Psoas muscle (tissue), 8 donors: ENCODE results near the gene INSR. TPM values are rescaled to one million over a fixed set of nuclear protein-coding genes. Genes with fewer than 3 reads are reported as not detected.
A peak's percentile ranks its signal among the peaks of the same experiment; 100 is the strongest.

Experiments
- ATAC-seq, 4 donors: fragments of 200-7000 bp; cut with Tn5 transposase; one replicate each; pipeline ENCODE4 v1.9.1; 2020; ENCODE audit warnings: moderate library complexity in 3 of 4, mild to moderate bottlenecking in 2 of 4
- DNase-seq, 2 donors: peaks; one replicate each; pipeline ENCODE4 v3.0.0-alpha.2; 2020
- H3K27ac ChIP-seq: fragments of 200-600 bp; one replicate; pipeline ENCODE4 v1.8.0; 2022
- H3K27me3 ChIP-seq, 3 donors: fragments of 200-600 bp in 1 of 3; one replicate each; pipeline versions ENCODE4 v1.6.1 to v1.8.0; 2013 to 2022; ENCODE audit warnings: low read length in 2 of 3, mild to moderate bottlenecking in 2 of 3, moderate library complexity in 1 of 3; ENCODE audit not compliant: insufficient read depth in 3 of 3
- H3K36me3 ChIP-seq, 2 donors: fragments of 200-600 bp in 1 of 2; one replicate each; pipeline versions ENCODE4 v1.6.1 to v1.8.0; 2013 to 2022; ENCODE audit warnings: low read depth in 1 of 2, mild to moderate bottlenecking in 1 of 2, moderate library complexity in 1 of 2; ENCODE audit not compliant: insufficient read depth in 1 of 2
- H3K4me1 ChIP-seq: fragments of 200-600 bp; one replicate; pipeline ENCODE4 v1.8.0; 2022
- H3K4me3 ChIP-seq: fragments of 200-600 bp; one replicate; pipeline ENCODE4 v1.8.0; 2022; ENCODE audit warnings: mild to moderate bottlenecking
- H3K9me3 ChIP-seq: fragments of 200-600 bp; one replicate; pipeline ENCODE4 v1.8.0; 2022
- CTCF ChIP-seq: fragments of 200-600 bp; IDR thresholded peaks from one replicate; pipeline ENCODE4 v1.8.0; 2022; ENCODE audit warnings: antibody characterized with exemption
- WGBS, 3 donors: extraction: QIAGEN DNeasy Blood & Tissue Kit; methylation state at CpG; one replicate each; pipeline versions ENCODE4 v1.1.6 to v1.1.7; 2013; 5-methylcytosine and 5-hydroxymethylcytosine counted together
- intact Hi-C, 2 donors: fragments of 100-400 bp; cut with DNase I; formaldehyde crosslinking; loops; one replicate each; pipeline versions ENCODE4 v1.11.0 to v1.14.2; 2022
- polyA plus RNA-seq, 3 donors: library from polyadenylated mRNA; stranded (reverse); fragments of 200-250 nt; gene quantifications; one replicate each; pipeline ENCODE4 v1.2.3, GENCODE V29; 2013
- total RNA-seq, 4 donors: library from RNA; stranded (reverse); fragmentation: NEBNext Ultra II Directional in 2 of 4; extraction: Animal tissue kit (Norgen Biotek cat#: 25700) in 2 of 4; gene quantifications; one replicate each; pipeline versions ENCODE4 v1.2.1 to v1.2.4, GENCODE V29; 2021 to 2023
- donor health status: healthy with polysubstance abuse.
- donor health status: DM: no; HTN: no; CAD: no; lungs with moderate emphysema.
- donor health status: Bipolar disorder and iron deficiency.
- donor health status: healthy.
- donor health status: DM: yes; HTN: yes; CAD: no.
- donor health status: DM: no; HTN: no; CAD: no.
- donor health status: DM: no; HTN: no; CAD: no.
- donor health status: DM: yes; HTN: yes; CAD: no.

INSR gene
- total and polyA plus RNA-seq, 7 donors, result 3.7 to 95.1 (median 48.5) TPM

- ATAC-seq, result no peak
- no peak overlapping the region for H3K27ac ChIP-seq
- no peaks in the 10 kb centered on the region for H3K9me3 ChIP-seq
- no peak for DNase-seq
- H3K4me3 ChIP-seq, result no peak overlapping the region
- intact Hi-C loops, result no loop called here
- TF ChIP-seq CTCF, result no peak
- H3K36me3 ChIP-seq, result peaks cover 0 to 3% of the 10 kb centered on the region in 2 donors
- 82 to 93% (median 85%) methylated on average over 6 of the region's 6 CpGs for WGBS, 3 donors
- H3K4me1 ChIP-seq, result peaks cover 27% of the 10 kb centered on the region
- no peaks in the 10 kb centered on the region for H3K27me3 ChIP-seq
Measured at GRCh38 chr19:7217861-7218260, 76.4 kb downstream of the INSR start.

- Histone ChIP-seq H3K9me3 (no peaks in the 10 kb centered on the region), H3K27me3 (no peaks in the 10 kb centered on the region), H3K27ac (peak overlapping the region; percentile 10), H3K4me1 (peaks cover 17% of the 10 kb centered on the region), H3K36me3 (peaks cover 0 to 3% of the 10 kb centered on the region in 2 donors), H3K4me3 (no peak overlapping the region)
- intact Hi-C loops, result no loop called here
- ATAC-seq (no peak), DNase-seq (no peak)
- no peak for TF ChIP-seq CTCF
- WGBS, 3 donors, result 89 to 93% (median 90%) methylated on average over 15 of the region's 15 CpGs
Measured at GRCh38 chr19:7216373-7216902, 77.8 kb downstream of the INSR start.

GRCh38 chr19:7215176-7215575 lies 79.0 kb downstream of the INSR start:
- Histone ChIP-seq H3K27ac (peak overlapping the region; percentile 78), H3K4me3 (no peak overlapping the region), H3K27me3 (no peaks in the 10 kb centered on the region), H3K36me3 (peaks cover 0 to 3% of the 10 kb centered on the region in 2 donors), H3K4me1 (peaks cover 17% of the 10 kb centered on the region), H3K9me3 (no peaks in the 10 kb centered on the region)
- intact Hi-C loops, result no loop called here
- WGBS, 3 donors, result 37 to 52% (median 45%) methylated on average over 7 of the region's 7 CpGs
- DNase-seq, result no peak
- no peak for TF ChIP-seq CTCF
- ATAC-seq, result peak; percentile 87 to 90 (median 90)

GRCh38 chr19:7214324-7215089 lies 79.7 kb downstream of the INSR start:
- Histone ChIP-seq H3K4me3 (no peak overlapping the region), H3K36me3 (peaks cover 0 to 3% of the 10 kb centered on the region in 2 donors), H3K27me3 (no peaks in the 10 kb centered on the region), H3K9me3 (no peaks in the 10 kb centered on the region), H3K27ac (peak overlapping the region; percentile 78), H3K4me1 (peaks cover 17% of the 10 kb centered on the region)
- intact Hi-C loops, result no loop called here
- TF ChIP-seq CTCF, result no peak
- WGBS, 3 donors, result 73 to 80% (median 77%) methylated on average over 10 of the region's 10 CpGs
- ATAC-seq, result no peak
- no peak for DNase-seq
